ENCODE data around the gene MS4A10. TPM values are rescaled to one million over a fixed set of nuclear protein-coding genes. Genes with fewer than 3 reads are reported as not detected.

MS4A10 gene
- total RNA-seq, 3 donors from 2014 or later, result 1.2 TPM; not detected in 2

GRCh38 chr11:60838132-60838531, 53.0 kb downstream of the MS4A10 start:
- Histone ChIP-seq H3K36me3 (ENCODE audit: low read depth) (no peaks in the 10 kb centered on the region), H3K9me3 (no peaks in the 10 kb centered on the region), H3K4me3 (no peak overlapping the region), H3K4me1 (ENCODE audit: low read depth) (peaks cover 13% of the 10 kb centered on the region)
- ATAC-seq (no peak), DNase-seq (no peak)
- no peak for TF ChIP-seq CTCF (IDR thresholded peaks at IDR 0.05)
- intact Hi-C loops (cut with DNase I, micrococcal nuclease), result loop anchor here in 1 of 2 donors (10.0 kb wide), 1 partner anchor 347 kb away; no protein-coding TSS in a partner anchor

- H3K4me3 ChIP-seq, result no peak overlapping the region
- DNase-seq (peak in 1 of 3 donors; percentile 34), ATAC-seq (no peak)
- H3K36me3 ChIP-seq (ENCODE audit: low read depth), result no peaks in the 10 kb centered on the region
- H3K4me1 ChIP-seq (ENCODE audit: low read depth), result peaks cover 29% of the 10 kb centered on the region
- intact Hi-C loops (cut with DNase I, micrococcal nuclease), result no loop called here
- no peaks in the 10 kb centered on the region for H3K9me3 ChIP-seq
- no peak for TF ChIP-seq CTCF (IDR thresholded peaks at IDR 0.05)
Observed at GRCh38 chr11:60840470-60841430, 55.6 kb downstream of the MS4A10 start.

GRCh38 chr11:60841797-60842667, 56.9 kb downstream of the MS4A10 start, which contains the start of gene CCDC86:
TSS of gene CCDC86 (plus strand) at chr11:60842113. CDS start at chr11:60842125, 12 bp downstream.
- TF ChIP-seq CTCF (IDR thresholded peaks at IDR 0.05), result no peak
- H3K9me3 ChIP-seq, result no peaks in the 10 kb centered on the region
- H3K4me3 ChIP-seq, result peak within 1 kb of the TSS; percentile 68
- H3K4me1 ChIP-seq (ENCODE audit: low read depth), result peaks cover 29% of the 10 kb centered on the region
- intact Hi-C loops (cut with DNase I, micrococcal nuclease), result no loop called here
- H3K36me3 ChIP-seq (ENCODE audit: low read depth), result no peaks in the 10 kb centered on the region
- ATAC-seq, result peak; percentile 98
- DNase-seq, result peak; percentile 96 to 99 (median 97)

- H3K4me3 ChIP-seq, result peak overlapping the region; percentile 68
- ATAC-seq, result no peak
- intact Hi-C loops (cut with DNase I, micrococcal nuclease), result no loop called here
- no peak for DNase-seq
- H3K36me3 ChIP-seq (ENCODE audit: low read depth), result no peaks in the 10 kb centered on the region
- peaks cover 29% of the 10 kb centered on the region for H3K4me1 ChIP-seq (ENCODE audit: low read depth)
- no peak for TF ChIP-seq CTCF (IDR thresholded peaks at IDR 0.05)
- H3K9me3 ChIP-seq, result no peaks in the 10 kb centered on the region
Observed at GRCh38 chr11:60842668-60843600, 57.8 kb downstream of the MS4A10 start.
